Measurements from ENCODE around the gene DUSP15. TPM values are rescaled to one million over a fixed set of nuclear protein-coding genes. Genes with fewer than 3 reads are reported as not detected.

DUSP15 gene
- total and polyA plus RNA-seq, 5 donors from 2014 or later, result not detected

GRCh38 chr20:31838646-31839292, 31.6 kb downstream of the DUSP15 start:
- peaks cover 0 to 7% (median 3%) of the 10 kb centered on the region in 4 donors for H3K4me1 Mint-ChIP-seq
- DNase-seq (no peak), ATAC-seq (ENCODE audit: low read depth in 2 of 2) (no peak)
- no peaks in the 10 kb centered on the region for H3K9me3 Mint-ChIP-seq
- no peaks in the 10 kb centered on the region for H3K36me3 Mint-ChIP-seq
- Histone ChIP-seq H3K27me3 (ENCODE audit: control insufficient read depth, insufficient read depth, low read length) (no peaks in the 10 kb centered on the region), H3K27ac (ENCODE audit: insufficient read depth, low read length, poor library complexity, severe bottlenecking) (no peak overlapping the region), H3K36me3 (ENCODE audit: control insufficient read depth, insufficient read depth, low read length) (no peaks in the 10 kb centered on the region), H3K9me3 (ENCODE audit: control insufficient read depth in 2 of 2, low read length in 2 of 2) (no peaks in the 10 kb centered on the region), H3K4me1 (ENCODE audit: control insufficient read depth, insufficient read depth, low read length, poor library complexity, severe bottlenecking) (peaks cover 8% of the 10 kb centered on the region), H3K4me3 (ENCODE audit: low read depth, low read length) (no peak overlapping the region)
- no peaks in the 10 kb centered on the region for H3K27me3 Mint-ChIP-seq
- H3K27ac Mint-ChIP-seq, result no peak overlapping the region
- H3K4me3 Mint-ChIP-seq, result no peak overlapping the region

GRCh38 chr20:31837896-31838397, 32.4 kb downstream of the DUSP15 start:
- no peaks in the 10 kb centered on the region for H3K27me3 ChIP-seq (ENCODE audit: control insufficient read depth, insufficient read depth, low read length)
- H3K27ac Mint-ChIP-seq, result no peak overlapping the region
- no peak overlapping the region for H3K4me3 Mint-ChIP-seq
- DNase-seq, result no peak
- H3K4me1 ChIP-seq (ENCODE audit: control insufficient read depth, insufficient read depth, low read length, poor library complexity, severe bottlenecking), result peaks cover 8% of the 10 kb centered on the region
- H3K4me1 Mint-ChIP-seq, result peaks cover 0 to 7% (median 3%) of the 10 kb centered on the region in 4 donors
- H3K27ac ChIP-seq (ENCODE audit: insufficient read depth, low read length, poor library complexity, severe bottlenecking), result no peak overlapping the region
- no peak overlapping the region for H3K4me3 ChIP-seq (ENCODE audit: low read depth, low read length)
- no peaks in the 10 kb centered on the region for H3K9me3 Mint-ChIP-seq
- H3K27me3 Mint-ChIP-seq, result no peaks in the 10 kb centered on the region
- H3K9me3 ChIP-seq (ENCODE audit: control insufficient read depth in 2 of 2, low read length in 2 of 2), result no peaks in the 10 kb centered on the region
- ATAC-seq (ENCODE audit: low read depth in 2 of 2), result no peak
- H3K36me3 ChIP-seq (ENCODE audit: control insufficient read depth, insufficient read depth, low read length), result no peaks in the 10 kb centered on the region
- H3K36me3 Mint-ChIP-seq, result no peaks in the 10 kb centered on the region

- Histone ChIP-seq H3K4me3 (ENCODE audit: low read depth, low read length) (no peak overlapping the region), H3K36me3 (ENCODE audit: control insufficient read depth, insufficient read depth, low read length) (no peaks in the 10 kb centered on the region), H3K27me3 (ENCODE audit: control insufficient read depth, insufficient read depth, low read length) (no peaks in the 10 kb centered on the region), H3K27ac (ENCODE audit: insufficient read depth, low read length, poor library complexity, severe bottlenecking) (no peak overlapping the region), H3K4me1 (ENCODE audit: control insufficient read depth, insufficient read depth, low read length, poor library complexity, severe bottlenecking) (peaks cover 8% of the 10 kb centered on the region), H3K9me3 (ENCODE audit: control insufficient read depth in 2 of 2, low read length in 2 of 2) (no peaks in the 10 kb centered on the region)
- ATAC-seq (ENCODE audit: low read depth in 2 of 2) (no peak), DNase-seq (no peak)
- no peaks in the 10 kb centered on the region for H3K36me3 Mint-ChIP-seq
- H3K27ac Mint-ChIP-seq, result no peak overlapping the region
- peaks cover 0 to 7% (median 3%) of the 10 kb centered on the region in 4 donors for H3K4me1 Mint-ChIP-seq
- no peaks in the 10 kb centered on the region for H3K27me3 Mint-ChIP-seq
- no peaks in the 10 kb centered on the region for H3K9me3 Mint-ChIP-seq
- H3K4me3 Mint-ChIP-seq, result no peak overlapping the region
Measured at GRCh38 chr20:31836853-31837608, 33.3 kb downstream of the DUSP15 start.

GRCh38 chr20:31835977-31836852, 34.1 kb downstream of the DUSP15 start:
- no peaks in the 10 kb centered on the region for H3K9me3 ChIP-seq (ENCODE audit: control insufficient read depth in 2 of 2, low read length in 2 of 2)
- H3K27me3 ChIP-seq (ENCODE audit: control insufficient read depth, insufficient read depth, low read length), result no peaks in the 10 kb centered on the region
- no peak overlapping the region for H3K27ac ChIP-seq (ENCODE audit: insufficient read depth, low read length, poor library complexity, severe bottlenecking)
- no peaks in the 10 kb centered on the region for H3K36me3 Mint-ChIP-seq
- H3K4me3 ChIP-seq (ENCODE audit: low read depth, low read length), result no peak overlapping the region
- H3K4me3 Mint-ChIP-seq, result no peak overlapping the region
- no peaks in the 10 kb centered on the region for H3K9me3 Mint-ChIP-seq
- H3K27me3 Mint-ChIP-seq, result no peaks in the 10 kb centered on the region
- no peak overlapping the region for H3K27ac Mint-ChIP-seq
- ATAC-seq (ENCODE audit: low read depth in 2 of 2) (peak; percentile 38 to 52), DNase-seq (peak in 1 of 3 donors; percentile 53)
- peaks cover 8% of the 10 kb centered on the region for H3K4me1 ChIP-seq (ENCODE audit: control insufficient read depth, insufficient read depth, low read length, poor library complexity, severe bottlenecking)
- H3K4me1 Mint-ChIP-seq, result peaks cover 0 to 7% (median 3%) of the 10 kb centered on the region in 4 donors
- no peaks in the 10 kb centered on the region for H3K36me3 ChIP-seq (ENCODE audit: control insufficient read depth, insufficient read depth, low read length)

- no peaks in the 10 kb centered on the region for H3K36me3 ChIP-seq (ENCODE audit: control insufficient read depth, insufficient read depth, low read length)
- peaks cover 8% of the 10 kb centered on the region for H3K4me1 ChIP-seq (ENCODE audit: control insufficient read depth, insufficient read depth, low read length, poor library complexity, severe bottlenecking)
- no peaks in the 10 kb centered on the region for H3K27me3 ChIP-seq (ENCODE audit: control insufficient read depth, insufficient read depth, low read length)
- ATAC-seq (ENCODE audit: low read depth in 2 of 2) (no peak), DNase-seq (no peak)
- Mint-ChIP-seq H3K36me3 (no peaks in the 10 kb centered on the region), H3K4me1 (peaks cover 0 to 7% (median 3%) of the 10 kb centered on the region in 4 donors), H3K9me3 (no peaks in the 10 kb centered on the region), H3K27ac (no peak overlapping the region), H3K27me3 (no peaks in the 10 kb centered on the region), H3K4me3 (no peak overlapping the region)
- H3K4me3 ChIP-seq (ENCODE audit: low read depth, low read length), result no peak overlapping the region
- no peak overlapping the region for H3K27ac ChIP-seq (ENCODE audit: insufficient read depth, low read length, poor library complexity, severe bottlenecking)
- no peaks in the 10 kb centered on the region for H3K9me3 ChIP-seq (ENCODE audit: control insufficient read depth in 2 of 2, low read length in 2 of 2)
Measured at GRCh38 chr20:31835554-31835953, 34.8 kb downstream of the DUSP15 start.

GRCh38 chr20:31833931-31834521, 36.3 kb downstream of the DUSP15 start:
- no peak overlapping the region for H3K27ac Mint-ChIP-seq
- Histone ChIP-seq H3K4me3 (ENCODE audit: low read depth, low read length) (no peak overlapping the region), H3K4me1 (ENCODE audit: control insufficient read depth, insufficient read depth, low read length, poor library complexity, severe bottlenecking) (peaks cover 8% of the 10 kb centered on the region), H3K27me3 (ENCODE audit: control insufficient read depth, insufficient read depth, low read length) (no peaks in the 10 kb centered on the region), H3K9me3 (ENCODE audit: control insufficient read depth in 2 of 2, low read length in 2 of 2) (no peaks in the 10 kb centered on the region), H3K36me3 (ENCODE audit: control insufficient read depth, insufficient read depth, low read length) (no peaks in the 10 kb centered on the region), H3K27ac (ENCODE audit: insufficient read depth, low read length, poor library complexity, severe bottlenecking) (no peak overlapping the region)
- H3K9me3 Mint-ChIP-seq, result no peaks in the 10 kb centered on the region
- no peaks in the 10 kb centered on the region for H3K27me3 Mint-ChIP-seq
- H3K4me1 Mint-ChIP-seq, result peaks cover 0 to 7% (median 3%) of the 10 kb centered on the region in 4 donors
- no peak overlapping the region for H3K4me3 Mint-ChIP-seq
- no peak for DNase-seq
- no peaks in the 10 kb centered on the region for H3K36me3 Mint-ChIP-seq
- ATAC-seq (ENCODE audit: low read depth in 2 of 2), result no peak

Data from CD4-positive, CD25-positive, alpha-beta regulatory T cell (primary cell).